GM12873 (cell line): ENCODE measurements around the gene STXBP5L.

Source experiments
- CTCF ChIP-seq: IDR thresholded peaks from 2 replicates; pipeline ENCODE4 v1.5.1; 2012; ENCODE audit warnings: low read depth, mild to moderate bottlenecking, moderate library complexity, low read length, control low read depth; ENCODE audit not compliant: insufficient read depth; ENCODE audit errors: missing control alignments

The STXBP5L gene

GRCh38 chr3:120931593-120931992 is 23.6 kb downstream of the STXBP5L start:
- no peak for TF ChIP-seq CTCF

- TF ChIP-seq CTCF = no peak
Measured at GRCh38 chr3:120956143-120956542, 48.1 kb downstream of the STXBP5L start.

- TF ChIP-seq CTCF = no peak
Measured at GRCh38 chr3:120982608-120983320, 74.8 kb downstream of the STXBP5L start.

DNA sequence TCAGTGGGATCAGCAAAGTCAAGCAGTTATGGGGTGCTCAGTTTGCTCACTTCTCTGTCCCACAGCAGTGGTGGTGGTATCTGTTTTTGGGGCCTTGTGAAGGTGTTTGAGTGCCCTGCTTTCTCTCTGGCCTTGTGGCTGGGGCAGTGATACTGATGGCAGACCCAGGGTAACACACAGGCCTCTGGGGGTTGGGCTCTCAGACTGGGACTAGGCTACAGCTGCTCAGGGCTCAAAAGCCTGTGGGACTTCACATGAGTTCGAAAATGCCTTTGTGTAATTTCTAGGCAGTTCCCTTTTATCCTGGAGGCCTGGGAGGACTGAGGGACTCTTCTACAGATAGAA is 75.3 kb downstream of the STXBP5L start:
- TF ChIP-seq CTCF = no peak

DNA sequence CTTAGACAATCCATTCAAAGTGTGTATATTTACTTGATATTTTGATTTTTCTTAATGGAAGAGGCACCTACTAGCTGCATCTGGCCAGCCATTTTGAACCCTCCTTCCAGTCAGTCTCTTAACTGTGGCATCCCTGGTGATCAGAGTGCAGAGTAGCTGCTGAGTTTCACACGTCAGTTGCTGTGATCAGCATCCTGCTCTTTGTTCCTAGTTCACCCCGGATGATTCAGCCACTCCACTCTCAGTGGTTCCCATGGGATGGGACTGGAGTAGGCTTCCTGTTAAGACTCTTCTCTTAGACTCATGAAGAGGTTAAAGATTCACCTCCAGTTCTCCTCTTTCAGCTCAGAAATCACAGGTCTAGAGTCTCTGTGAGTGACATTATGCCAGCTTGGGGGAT is 75.8 kb downstream of the STXBP5L start:
- TF ChIP-seq CTCF = no peak

- no peak for TF ChIP-seq CTCF
Measured at GRCh38 chr3:120985242-120985641, 77.2 kb downstream of the STXBP5L start.

- no peak for TF ChIP-seq CTCF
Measured at GRCh38 chr3:120988994-120989393, 81.0 kb downstream of the STXBP5L start.
